Heart left ventricle (tissue), 13 donors: ENCODE measurements around the gene OR14A2.

Experiments used
- CTCF ChIP-seq, 12 donors: fragments of 200-600 bp; sonication (generic) in 4 of 12; IDR thresholded peaks; one replicate each; pipeline versions ENCODE4 v1.5.0 to v1.8.0; 2018 to 2022; ENCODE audit warnings: antibody characterized with exemption in 12 of 12, mild to moderate bottlenecking in 5 of 12
- POLR2A ChIP-seq, 2 donors: fragments of 450-650 bp; IDR thresholded peaks; one replicate each; pipeline ENCODE4 v1.6.1; 2017; ENCODE audit warnings: antibody characterized with exemption in 2 of 2, mild to moderate bottlenecking in 2 of 2, moderate library complexity in 2 of 2
- donor health status: ischemic (EF 13 %, LVEDD 7.1; RV severe dilation, severe dysfunction).
- donor health status: DM: no; HTN: yes; CAD: no.
- donor health status: DM: no; HTN: no; CAD: no.
- donor health status: ischemic (EF 25% LVEDD 6.9; RV normal size, moderate dysfunction).
- donor health status: ischemic (EF 25% LVEDD 5.7; RV mildly dilated, moderate dysfunction).
- donor health status: ischemic (EF 35%, LVEDD 5.7; RV mildly dilated, moderate dysfunction).
- donor health status: nonischemic (EF 11% LVEDD 7.7; RV severe dilation, severe dysfunction).
- donor health status: DM: yes; HTN: yes; CAD: no.
- donor health status: PGD.
- donor health status: ischemic (EF 29% LVEDD 5.4; RV normal size, mild dysfunction).
- donor health status: nonischemic (EF 23%, LVEDD 6.1; RV moderate dilation, normal function).

DNA sequence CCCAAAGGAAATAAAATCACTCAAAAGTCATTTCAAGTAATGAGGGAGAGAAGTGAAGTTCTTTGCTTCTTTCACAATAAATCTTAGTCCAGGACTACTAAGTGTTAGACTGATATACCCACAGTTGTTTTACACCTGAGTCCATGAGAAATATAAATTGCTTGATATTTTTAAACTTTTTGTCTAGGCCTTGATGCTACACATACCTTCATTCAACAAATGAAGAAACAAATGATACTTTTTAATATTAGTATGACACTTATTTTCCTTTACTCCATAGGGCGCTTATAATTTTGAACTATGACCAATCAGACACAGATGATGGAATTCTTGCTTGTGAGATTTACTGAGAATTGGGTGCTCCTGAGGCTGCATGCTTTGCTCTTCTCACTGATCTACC lies 9.6 kb downstream of the OR14A2 start, which contains the start of gene OR14K1:
- TF ChIP-seq CTCF (IDR thresholded peaks at IDR 0.05) (no peak), POLR2A (IDR thresholded peaks at IDR 0.05) (no peak)
